H9 (cell line): ENCODE data around the gene PAK1IP1. TPM values are rescaled to one million over a fixed set of nuclear protein-coding genes. Genes with fewer than 3 reads are reported as not detected.

Experiments
- DNase-seq: peaks from one replicate; pipeline ENCODE4 v3.0.0-alpha.2; 2017
- H2AFZ ChIP-seq: one replicate; pipeline ENCODE4 v1.6.1; 2013; ENCODE audit warnings: mild to moderate bottlenecking, low read length, control low read depth, moderate library complexity
- H2AK5ac ChIP-seq: 2 replicates; pipeline ENCODE4 v1.6.1; 2013; ENCODE audit warnings: low read length, control low read depth, mixed read lengths; ENCODE audit not compliant: insufficient read length
- H2BK120ac ChIP-seq: one replicate; pipeline ENCODE4 v1.6.1; 2013; ENCODE audit warnings: low read depth, mild to moderate bottlenecking, low read length, control low read depth, inconsistent platforms; ENCODE audit not compliant: poor library complexity, severe bottlenecking
- H2BK12ac ChIP-seq: 2 replicates; pipeline ENCODE4 v1.6.1; 2013; ENCODE audit warnings: low read length, control low read depth, mixed read lengths, low read depth; ENCODE audit not compliant: insufficient read length
- H2BK15ac ChIP-seq: 2 replicates; pipeline ENCODE4 v1.6.1; 2013; ENCODE audit warnings: low read depth, low read length, control low read depth
- H2BK20ac ChIP-seq: one replicate; pipeline ENCODE4 v1.6.1; 2013; ENCODE audit warnings: low read depth, mild to moderate bottlenecking, low read length, control low read depth, inconsistent platforms; ENCODE audit not compliant: poor library complexity, severe bottlenecking
- H2BK5ac ChIP-seq: 2 replicates; pipeline ENCODE4 v1.6.1; 2013; ENCODE audit warnings: low read length, control low read depth, mixed read lengths; ENCODE audit not compliant: insufficient read length
- H3K14ac ChIP-seq: 2 replicates; pipeline ENCODE4 v1.6.1; 2013; ENCODE audit warnings: low read length, control low read depth; ENCODE audit not compliant: insufficient read depth
- H3K18ac ChIP-seq: 2 replicates; pipeline ENCODE4 v1.6.1; 2013; ENCODE audit warnings: low read depth, mild to moderate bottlenecking, mixed read lengths, low read length, control low read depth; ENCODE audit not compliant: insufficient read length
- H3K23ac ChIP-seq: 2 replicates; pipeline ENCODE4 v1.6.1; 2013; ENCODE audit warnings: low read length, control low read depth, mixed read lengths, low read depth; ENCODE audit not compliant: insufficient read length
- H3K23me2 ChIP-seq: 2 replicates; pipeline ENCODE4 v1.6.1; 2013; ENCODE audit warnings: low read depth, mild to moderate bottlenecking, mixed read lengths, low read length, control low read depth; ENCODE audit not compliant: insufficient read length, poor library complexity, severe bottlenecking
- H3K27ac ChIP-seq: 2 replicates; pipeline ENCODE4 v1.5.1; 2013; ENCODE audit warnings: low read length, control low read depth, mixed read lengths, low read depth; ENCODE audit not compliant: insufficient read length
- H3K27me3 ChIP-seq: 2 replicates; pipeline ENCODE4 v1.6.1; 2013; ENCODE audit warnings: low read length, control low read depth, inconsistent platforms; ENCODE audit not compliant: insufficient read depth
- H3K4ac ChIP-seq: 2 replicates; pipeline ENCODE4 v1.6.1; 2013; ENCODE audit warnings: low read depth, mild to moderate bottlenecking, control low read depth, inconsistent platforms, low read length, moderate library complexity
- H3K4me1 ChIP-seq: 2 replicates; pipeline ENCODE4 v1.6.1; 2013; ENCODE audit warnings: low read length, control low read depth, inconsistent platforms; ENCODE audit not compliant: insufficient read depth
- H3K4me2 ChIP-seq: 2 replicates; pipeline ENCODE4 v1.6.1; 2013; ENCODE audit warnings: low read length, control low read depth, mixed read lengths; ENCODE audit not compliant: insufficient read length, insufficient read depth
- H3K56ac ChIP-seq: 2 replicates; pipeline ENCODE4 v1.6.1; 2013; ENCODE audit warnings: low read depth, mild to moderate bottlenecking, mixed read lengths, low read length, control low read depth; ENCODE audit not compliant: insufficient read length
- H3K79me1 ChIP-seq: 2 replicates; pipeline ENCODE4 v1.6.1; 2013; ENCODE audit warnings: low read depth, mild to moderate bottlenecking, moderate library complexity, low read length, control low read depth, inconsistent platforms; ENCODE audit not compliant: insufficient read depth, poor library complexity, severe bottlenecking
- H3K79me2 ChIP-seq: 2 replicates; pipeline ENCODE4 v1.6.1; 2013; ENCODE audit warnings: low read length, control low read depth, inconsistent platforms; ENCODE audit not compliant: insufficient read depth
- H3K9ac ChIP-seq: 2 replicates; pipeline ENCODE4 v1.6.1; 2013; ENCODE audit warnings: low read length, control low read depth, mixed read lengths; ENCODE audit not compliant: insufficient read length; ENCODE audit errors: extremely low read depth
- H3K9me3 ChIP-seq: one replicate; pipeline ENCODE4 v1.6.1; 2013; ENCODE audit warnings: low read depth, low read length, inconsistent platforms; ENCODE audit not compliant: control insufficient read depth
- H3T11ph ChIP-seq: one replicate; pipeline ENCODE4 v1.6.1; 2013; ENCODE audit warnings: mild to moderate bottlenecking, low read length, control low read depth, inconsistent platforms
- H4K20me1 ChIP-seq: one replicate; pipeline ENCODE4 v1.6.1; 2013; ENCODE audit not compliant: control insufficient read depth, insufficient read length, insufficient read depth
- H4K5ac ChIP-seq: 2 replicates; pipeline ENCODE4 v1.6.1; 2013; ENCODE audit warnings: low read depth, mild to moderate bottlenecking, mixed read lengths, low read length, control low read depth; ENCODE audit not compliant: insufficient read length
- H4K8ac ChIP-seq: replicated peaks from 2 replicates; pipeline ENCODE4 v1.6.1; 2013; ENCODE audit warnings: low read length, control low read depth, mixed read lengths, low read depth; ENCODE audit not compliant: insufficient read length
- H4K91ac ChIP-seq: 2 replicates; pipeline ENCODE4 v1.6.1; 2013; ENCODE audit warnings: low read depth, mild to moderate bottlenecking, moderate library complexity, mixed read lengths, low read length, control low read depth; ENCODE audit not compliant: insufficient read length
- H3K27ac Mint-ChIP-seq, 3 experiments: 2 replicates in 2 of 3; 3 replicates in 1 of 3; pipeline ENCODE4 v1.8.0; 2020 to 2021; ENCODE audit warnings: mixed read lengths in 3 of 3, mild to moderate bottlenecking in 1 of 3, moderate library complexity in 1 of 3
- H3K27me3 Mint-ChIP-seq: 2 replicates; pipeline ENCODE4 v1.8.0; 2021; ENCODE audit warnings: low read depth, mild to moderate bottlenecking, moderate library complexity, mixed read lengths
- H3K36me3 Mint-ChIP-seq, 3 experiments: 2 replicates in 2 of 3; 3 replicates in 1 of 3; pipeline ENCODE4 v1.8.0; 2020 to 2021; ENCODE audit warnings: low read depth in 3 of 3, mixed read lengths in 3 of 3; ENCODE audit not compliant: insufficient read depth in 1 of 3
- H3K4me1 Mint-ChIP-seq, 2 experiments: 2 replicates each; pipeline ENCODE4 v1.8.0; 2020; ENCODE audit warnings: mixed read lengths in 2 of 2
- H3K4me3 Mint-ChIP-seq, 2 experiments: 2 replicates in 1 of 2; 3 replicates in 1 of 2; pipeline ENCODE4 v1.8.0; 2020 to 2021; ENCODE audit warnings: mild to moderate bottlenecking in 2 of 2, mixed read lengths in 2 of 2, moderate library complexity in 1 of 2
- H3K9me3 Mint-ChIP-seq, 2 experiments: 2 replicates in 1 of 2; 3 replicates in 1 of 2; pipeline ENCODE4 v1.8.0; 2020; ENCODE audit warnings: mild to moderate bottlenecking in 2 of 2, mixed read lengths in 2 of 2, moderate library complexity in 1 of 2
- WGBS: extraction: QIAGEN DNeasy Blood & Tissue Kit; methylation state at CpG from one replicate; pipeline ENCODE4 v1.1.7; 2013; ENCODE audit warnings: missing lambda C conversion rate, low lambda C conversion rate, mixed read lengths; ENCODE audit not compliant: insufficient read length; ENCODE audit errors: extremely low coverage; 5-methylcytosine and 5-hydroxymethylcytosine counted together
- total RNA-seq: library from RNA; stranded (reverse); gene quantifications from 2 replicates; pipeline ENCODE4 v1.2.1, GENCODE V29; 2021
- TF ChIP-seq, protein P1 (sequence below): fragments of 200-600 bp; sonication (generic); conservative IDR thresholded peaks from 3 replicates; pipeline ENCODE4 v1.8.0; 2021; ENCODE audit warnings: antibody characterized with exemption, mild to moderate bottlenecking

The PAK1IP1 gene
- total RNA-seq, 1 experiment from 2014 or later, result 44.8 TPM

DNA sequence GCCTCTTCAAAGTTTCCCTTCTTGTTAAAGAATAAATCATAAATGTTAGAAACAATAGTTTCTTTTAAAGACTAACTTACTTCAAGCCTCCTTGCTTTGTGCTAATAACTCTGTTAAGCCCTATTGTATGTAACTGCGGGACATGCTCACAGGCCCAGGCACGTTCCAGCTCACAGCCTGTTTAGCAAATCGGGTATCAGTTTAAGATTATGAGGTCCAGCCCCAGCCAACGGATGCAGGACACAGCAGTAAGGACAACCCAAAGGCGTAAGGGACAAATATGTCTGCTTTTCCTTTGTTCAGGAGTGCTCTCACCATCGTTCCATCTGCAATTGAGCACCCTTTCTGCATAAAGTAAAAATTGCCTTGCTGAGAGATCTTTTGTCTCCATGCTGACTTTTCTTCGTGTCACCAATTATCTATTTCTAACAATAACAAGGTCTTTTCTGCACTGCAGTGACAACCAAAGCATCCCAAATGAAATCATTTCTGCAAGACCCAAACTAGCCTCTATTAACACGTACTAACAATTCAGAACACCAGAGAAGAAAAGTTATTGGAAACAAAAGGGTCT, 1.7 kb upstream of the PAK1IP1 start:
- H3K79me2 ChIP-seq, result peaks cover 26% of the 10 kb centered on the region; the same call in 1 of the 2 replicates
- H2BK120ac ChIP-seq, result no peak overlapping the region
- no peak for DNase-seq
- Mint-ChIP-seq H3K36me3 (peaks cover 9 to 25% (median 10%) of the 10 kb centered on the region in 3 experiments), H3K4me1 (peaks cover 41 to 42% of the 10 kb centered on the region in 2 experiments), H3K9me3 (no peaks in the 10 kb centered on the region; a peak in 1 of 5 replicates), H3K27ac (peak overlapping the region; percentile 78 to 92 (median 87); a peak in 6 of 7 replicates), H3K27me3 (no peaks in the 10 kb centered on the region), H3K4me3 (peak overlapping the region; percentile 97 to 98)
- no peak overlapping the region for H2BK12ac ChIP-seq
- H3K79me1 ChIP-seq, result peaks cover 2% of the 10 kb centered on the region
- H2AK5ac ChIP-seq, result no peak overlapping the region
- peaks cover 4% of the 10 kb centered on the region; the same call in 1 of the 2 replicates for H3K4me1 ChIP-seq
- H4K8ac ChIP-seq, result no peak overlapping the region
- H3K18ac ChIP-seq, result no peak overlapping the region
- H3K27me3 ChIP-seq, result no peaks in the 10 kb centered on the region
- H3K4me2 ChIP-seq, result peak overlapping the region; percentile 96
- H3K14ac ChIP-seq, result no peak overlapping the region
- H4K91ac ChIP-seq, result no peak overlapping the region
- no peak overlapping the region for H3T11ph ChIP-seq
- no peak overlapping the region for H3K23ac ChIP-seq
- H2BK20ac ChIP-seq, result no peak overlapping the region
- no peak overlapping the region for H3K56ac ChIP-seq
- H3K9ac ChIP-seq, result peak overlapping the region; percentile 81
- H2AFZ ChIP-seq, result no peak overlapping the region
- no peak overlapping the region for H3K4ac ChIP-seq
- TF ChIP-seq, protein P1, sequence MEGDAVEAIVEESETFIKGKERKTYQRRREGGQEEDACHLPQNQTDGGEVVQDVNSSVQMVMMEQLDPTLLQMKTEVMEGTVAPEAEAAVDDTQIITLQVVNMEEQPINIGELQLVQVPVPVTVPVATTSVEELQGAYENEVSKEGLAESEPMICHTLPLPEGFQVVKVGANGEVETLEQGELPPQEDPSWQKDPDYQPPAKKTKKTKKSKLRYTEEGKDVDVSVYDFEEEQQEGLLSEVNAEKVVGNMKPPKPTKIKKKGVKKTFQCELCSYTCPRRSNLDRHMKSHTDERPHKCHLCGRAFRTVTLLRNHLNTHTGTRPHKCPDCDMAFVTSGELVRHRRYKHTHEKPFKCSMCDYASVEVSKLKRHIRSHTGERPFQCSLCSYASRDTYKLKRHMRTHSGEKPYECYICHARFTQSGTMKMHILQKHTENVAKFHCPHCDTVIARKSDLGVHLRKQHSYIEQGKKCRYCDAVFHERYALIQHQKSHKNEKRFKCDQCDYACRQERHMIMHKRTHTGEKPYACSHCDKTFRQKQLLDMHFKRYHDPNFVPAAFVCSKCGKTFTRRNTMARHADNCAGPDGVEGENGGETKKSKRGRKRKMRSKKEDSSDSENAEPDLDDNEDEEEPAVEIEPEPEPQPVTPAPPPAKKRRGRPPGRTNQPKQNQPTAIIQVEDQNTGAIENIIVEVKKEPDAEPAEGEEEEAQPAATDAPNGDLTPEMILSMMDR, result no peak
- H4K20me1 ChIP-seq, result no peaks in the 10 kb centered on the region
- WGBS, result no CpG with 5 or more reads among the region's 8 CpGs
- no peak overlapping the region for H2BK5ac ChIP-seq
- no peak overlapping the region for H2BK15ac ChIP-seq
- peak overlapping the region; percentile 57 for H4K5ac ChIP-seq
- no peaks in the 10 kb centered on the region for H3K23me2 ChIP-seq
- no peaks in the 10 kb centered on the region for H3K9me3 ChIP-seq
- H3K27ac ChIP-seq, result no peak overlapping the region
